Loucy (cell line): ENCODE data around the gene APLF.
"Not testable (repeated sequence)": the region's sequence is repeated elsewhere in the genome, so short reads cannot be mapped to it uniquely, and the experiment has no call there.

ENCODE experiments used
- H2AFZ ChIP-seq: fragments of 200-600 bp; sonication (generic); 2 replicates; pipeline ENCODE4 v1.6.0; 2016; ENCODE audit warnings: antibody characterized with exemption, mild to moderate bottlenecking, low read length, moderate library complexity
- H3F3A ChIP-seq: fragments of 200-600 bp; 2 replicates; pipeline ENCODE4 v1.6.0; 2016; ENCODE audit warnings: antibody characterized with exemption, low read depth, mild to moderate bottlenecking
- H3K27me3 ChIP-seq: fragments of 200-600 bp; sonication (generic); 2 replicates; pipeline ENCODE4 v1.6.1; 2014; ENCODE audit warnings: low read length, mild to moderate bottlenecking; ENCODE audit not compliant: insufficient read depth, poor library complexity, severe bottlenecking
- H3K36me3 ChIP-seq: fragments of 200-600 bp; sonication (generic); 2 replicates; pipeline ENCODE4 v1.6.1; 2016; ENCODE audit warnings: low read length; ENCODE audit not compliant: insufficient read depth
- H3K4me1 ChIP-seq: fragments of 200-600 bp; sonication (generic); 2 replicates; pipeline ENCODE4 v1.5.1; 2014; ENCODE audit warnings: low read length, mild to moderate bottlenecking; ENCODE audit not compliant: insufficient read depth, poor library complexity, severe bottlenecking
- H3K4me2 ChIP-seq: fragments of 200-600 bp; sonication (generic); 2 replicates; pipeline ENCODE4 v1.6.0; 2014; ENCODE audit warnings: antibody characterized with exemption, low read length, low read depth, mild to moderate bottlenecking; ENCODE audit not compliant: poor library complexity, severe bottlenecking
- H3K4me3 ChIP-seq: fragments of 200-600 bp; sonication (generic); 2 replicates; pipeline ENCODE4 v1.5.1; 2014; ENCODE audit warnings: low read length, mild to moderate bottlenecking, mixed read lengths; ENCODE audit not compliant: poor library complexity, severe bottlenecking
- H3K79me2 ChIP-seq: fragments of 200-600 bp; sonication (generic); 2 replicates; pipeline ENCODE4 v1.6.1; 2014; ENCODE audit warnings: low read length; ENCODE audit not compliant: insufficient read depth
- H3K9ac ChIP-seq: fragments of 200-600 bp; sonication (generic); 2 replicates; pipeline ENCODE4 v1.6.0; 2014; ENCODE audit warnings: mild to moderate bottlenecking, low read depth, low read length, moderate library complexity; ENCODE audit not compliant: poor library complexity, severe bottlenecking
- H3K9me2 ChIP-seq: fragments of 200-600 bp; sonication (generic); replicated peaks from 2 replicates; pipeline ENCODE4 v1.6.1; 2016; ENCODE audit warnings: low read depth, low read length, mixed read lengths
- H3K9me3 ChIP-seq: fragments of 200-600 bp; sonication (generic); 2 replicates; pipeline ENCODE4 v1.6.1; 2014; ENCODE audit warnings: mild to moderate bottlenecking, antibody characterized with exemption, low read length, low read depth; ENCODE audit not compliant: insufficient read depth
- H4K20me1 ChIP-seq: fragments of 200-600 bp; sonication (generic); 2 replicates; pipeline ENCODE4 v1.6.0; 2014; ENCODE audit warnings: antibody characterized with exemption, low read length, mild to moderate bottlenecking; ENCODE audit not compliant: insufficient read depth, poor library complexity, severe bottlenecking
- EZH2phosphoT487 ChIP-seq: fragments of 200-600 bp; IDR thresholded peaks from 2 replicates; pipeline ENCODE4 v1.6.1; 2018; ENCODE audit warnings: antibody characterized with exemption, mild to moderate bottlenecking, moderate library complexity, borderline replicate concordance
- TF ChIP-seq, protein P1 (sequence below): fragments of 200-600 bp; sonication (generic); conservative IDR thresholded peaks from 2 replicates; pipeline ENCODE4 v1.5.1; 2014; ENCODE audit warnings: mild to moderate bottlenecking, antibody characterized with exemption, low read length

APLF gene

DNA sequence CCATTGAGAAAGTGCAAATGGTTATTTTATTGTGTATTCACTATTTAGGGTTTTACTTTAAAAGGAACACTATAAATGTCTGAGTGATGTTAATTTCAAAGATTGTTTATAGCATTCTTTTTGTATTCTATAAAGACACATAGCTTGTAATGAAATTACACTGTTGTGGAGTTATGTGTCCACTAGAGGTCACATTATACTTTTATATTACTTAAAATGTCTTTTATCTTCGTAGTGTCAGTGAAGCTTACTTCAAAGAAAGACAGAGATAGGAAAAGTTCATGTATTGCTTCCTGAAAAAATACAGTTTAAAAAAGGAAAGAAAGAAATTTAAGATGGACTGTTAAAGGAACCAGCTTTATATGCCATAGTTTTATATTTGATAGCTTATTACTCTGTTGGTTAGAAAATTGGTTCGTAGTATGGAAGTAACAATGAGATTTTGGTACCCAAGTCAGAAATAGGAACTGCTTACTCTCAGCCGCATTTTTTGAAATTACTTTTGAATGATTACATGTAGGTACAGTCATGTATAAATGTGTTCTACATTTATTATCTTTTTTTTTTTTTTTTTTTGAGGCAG, 20.5 kb downstream of the APLF start:
- no peaks in the 10 kb centered on the region for H3K9me2 ChIP-seq
- H3K9me3 ChIP-seq, result no peaks in the 10 kb centered on the region
- H3K27me3 ChIP-seq, result no peaks in the 10 kb centered on the region
- peak overlapping the region; percentile 41 for H3K4me3 ChIP-seq
- H3K4me1 ChIP-seq, result no peaks in the 10 kb centered on the region
- peak overlapping the region; percentile 41 for H3K4me2 ChIP-seq
- H4K20me1 ChIP-seq, result no peaks in the 10 kb centered on the region
- no peaks in the 10 kb centered on the region for H3F3A ChIP-seq
- H3K9ac ChIP-seq, result no peak overlapping the region
- H3K36me3 ChIP-seq, result no peaks in the 10 kb centered on the region
- no peaks in the 10 kb centered on the region; the same call in 1 of the 2 replicates for H3K79me2 ChIP-seq
- no peak overlapping the region for H2AFZ ChIP-seq
- TF ChIP-seq EZH2phosphoT487, result no peak
- TF ChIP-seq, protein P1, sequence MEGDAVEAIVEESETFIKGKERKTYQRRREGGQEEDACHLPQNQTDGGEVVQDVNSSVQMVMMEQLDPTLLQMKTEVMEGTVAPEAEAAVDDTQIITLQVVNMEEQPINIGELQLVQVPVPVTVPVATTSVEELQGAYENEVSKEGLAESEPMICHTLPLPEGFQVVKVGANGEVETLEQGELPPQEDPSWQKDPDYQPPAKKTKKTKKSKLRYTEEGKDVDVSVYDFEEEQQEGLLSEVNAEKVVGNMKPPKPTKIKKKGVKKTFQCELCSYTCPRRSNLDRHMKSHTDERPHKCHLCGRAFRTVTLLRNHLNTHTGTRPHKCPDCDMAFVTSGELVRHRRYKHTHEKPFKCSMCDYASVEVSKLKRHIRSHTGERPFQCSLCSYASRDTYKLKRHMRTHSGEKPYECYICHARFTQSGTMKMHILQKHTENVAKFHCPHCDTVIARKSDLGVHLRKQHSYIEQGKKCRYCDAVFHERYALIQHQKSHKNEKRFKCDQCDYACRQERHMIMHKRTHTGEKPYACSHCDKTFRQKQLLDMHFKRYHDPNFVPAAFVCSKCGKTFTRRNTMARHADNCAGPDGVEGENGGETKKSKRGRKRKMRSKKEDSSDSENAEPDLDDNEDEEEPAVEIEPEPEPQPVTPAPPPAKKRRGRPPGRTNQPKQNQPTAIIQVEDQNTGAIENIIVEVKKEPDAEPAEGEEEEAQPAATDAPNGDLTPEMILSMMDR, result peak; percentile 74

DNA sequence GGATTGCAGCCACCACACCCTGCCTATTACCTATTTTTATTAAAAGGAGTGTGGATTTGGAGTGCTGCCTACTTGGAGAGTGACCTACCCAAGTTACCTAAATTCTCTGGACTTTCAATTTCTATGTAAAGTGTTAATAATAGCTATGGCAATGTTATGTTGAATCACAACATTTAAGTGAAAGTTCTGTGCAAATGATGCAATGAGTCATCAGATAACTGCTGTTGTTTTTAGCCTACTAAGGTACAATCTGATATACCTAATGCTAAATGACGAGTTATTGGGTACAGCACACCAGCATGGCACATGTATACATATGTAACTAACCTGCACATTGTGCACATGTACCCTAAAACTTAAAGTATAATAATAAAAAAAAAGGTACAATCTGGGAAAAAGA, 21.2 kb downstream of the APLF start:
- not testable (repeated sequence) for H3K36me3 ChIP-seq, H3K79me2 ChIP-seq, H3K4me2 ChIP-seq, H3K9me3 ChIP-seq, H3K9ac ChIP-seq, H3K9me2 ChIP-seq, H4K20me1 ChIP-seq, H3K4me1 ChIP-seq, H3K4me3 ChIP-seq, H3K27me3 ChIP-seq, H3F3A ChIP-seq, H2AFZ ChIP-seq

DNA sequence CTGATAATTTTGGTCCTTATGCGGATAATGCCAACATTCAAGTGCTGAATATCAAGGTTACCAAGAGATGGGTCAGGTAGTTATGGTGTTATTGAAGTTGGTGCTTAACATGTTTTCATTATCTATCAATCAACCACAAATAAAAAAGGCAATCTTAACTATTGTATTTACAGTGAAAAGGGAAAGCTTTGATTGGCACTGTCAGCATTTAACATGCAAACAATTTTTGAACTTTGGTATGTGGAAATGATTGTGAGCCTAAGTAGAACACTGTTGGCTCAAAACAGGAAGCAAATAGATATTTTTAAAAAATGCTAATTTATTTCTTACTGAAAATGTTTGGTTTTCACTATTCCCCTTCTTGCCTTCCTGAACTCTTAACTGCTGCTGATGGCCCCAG, 21.9 kb downstream of the APLF start:
- Histone ChIP-seq H3K27me3 (no peaks in the 10 kb centered on the region), H3K9me3 (peaks cover 1% of the 10 kb centered on the region; the same call in 1 of the 2 replicates), H3K36me3 (no peaks in the 10 kb centered on the region), H3K9me2 (no peaks in the 10 kb centered on the region), H2AFZ (no peak overlapping the region), H3K79me2 (no peaks in the 10 kb centered on the region), H3K4me1 (no peaks in the 10 kb centered on the region), H4K20me1 (no peaks in the 10 kb centered on the region), H3F3A (no peaks in the 10 kb centered on the region), H3K4me3 (no peak overlapping the region), H3K4me2 (no peak overlapping the region), H3K9ac (no peak overlapping the region)
- TF ChIP-seq, protein P1, result no peak
- TF ChIP-seq EZH2phosphoT487, result no peak

DNA sequence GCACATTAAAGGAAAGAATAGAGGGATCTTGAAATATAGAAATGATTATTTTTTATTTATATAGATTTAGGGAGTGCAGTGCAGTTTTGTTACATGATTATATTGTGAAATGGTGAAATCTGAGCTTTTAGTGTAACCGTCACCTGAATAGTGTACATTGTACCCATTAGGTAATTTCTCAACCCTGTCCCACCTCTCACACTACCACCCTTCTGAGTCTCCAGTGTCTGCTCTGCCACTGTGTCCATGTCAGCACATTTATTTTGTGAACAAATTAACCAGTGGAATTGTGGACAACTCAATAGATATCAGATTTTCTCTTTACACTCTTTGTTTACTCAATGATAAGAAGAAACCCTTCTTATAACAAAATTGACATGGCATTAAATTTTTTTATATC, 24.2 kb downstream of the APLF start:
- Histone ChIP-seq H3K4me2 (no peak overlapping the region), H3K27me3 (no peaks in the 10 kb centered on the region), H3K79me2 (no peaks in the 10 kb centered on the region), H4K20me1 (no peaks in the 10 kb centered on the region), H3K9ac (no peak overlapping the region), H3K9me2 (no peaks in the 10 kb centered on the region), H3K36me3 (no peaks in the 10 kb centered on the region), H3K4me1 (no peaks in the 10 kb centered on the region), H3K9me3 (peaks cover 16% of the 10 kb centered on the region; the same call in 1 of the 2 replicates), H2AFZ (no peak overlapping the region), H3K4me3 (no peak overlapping the region), H3F3A (no peaks in the 10 kb centered on the region)
- TF ChIP-seq EZH2phosphoT487, result no peak
